Loucy (cell line): ENCODE data around the gene ZIC4.

Experiments
- EZH2phosphoT487 ChIP-seq: fragments of 200-600 bp; IDR thresholded peaks from 2 replicates; pipeline ENCODE4 v1.6.1; 2018; ENCODE audit warnings: antibody characterized with exemption, mild to moderate bottlenecking, moderate library complexity, borderline replicate concordance
- TF ChIP-seq, protein P1 (sequence below): fragments of 200-600 bp; sonication (generic); conservative IDR thresholded peaks from 2 replicates; pipeline ENCODE4 v1.5.1; 2014; ENCODE audit warnings: mild to moderate bottlenecking, antibody characterized with exemption, low read length

DNA sequence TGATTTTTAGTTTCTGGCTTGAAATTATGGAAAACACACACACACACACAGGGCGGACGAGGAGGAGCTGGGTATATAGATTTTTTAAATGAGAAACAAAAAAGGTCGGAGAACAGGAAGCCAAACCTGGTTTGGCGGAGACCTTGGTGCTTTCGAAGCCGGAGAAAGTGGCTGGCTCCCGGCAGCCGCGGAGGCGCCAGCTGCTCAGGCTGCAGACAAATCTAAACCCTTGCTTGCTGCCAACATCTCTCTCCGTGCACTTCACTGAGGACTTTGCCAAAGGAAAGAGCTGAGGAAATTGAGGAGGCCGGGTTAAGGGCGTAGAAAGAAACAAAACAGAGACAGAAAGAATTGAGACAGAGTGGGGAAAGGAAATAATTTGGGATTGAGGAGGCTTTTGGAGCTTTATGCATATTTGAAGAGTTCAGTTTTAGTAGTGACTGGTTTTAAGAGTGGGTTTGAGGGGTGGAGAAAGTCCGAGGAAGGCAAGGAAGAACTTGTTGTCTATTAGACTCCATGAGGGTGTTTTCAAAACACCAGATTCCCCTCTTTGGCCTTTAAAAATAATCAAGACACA is 5.0 kb upstream of the ZIC4 start:
- TF ChIP-seq, protein P1, sequence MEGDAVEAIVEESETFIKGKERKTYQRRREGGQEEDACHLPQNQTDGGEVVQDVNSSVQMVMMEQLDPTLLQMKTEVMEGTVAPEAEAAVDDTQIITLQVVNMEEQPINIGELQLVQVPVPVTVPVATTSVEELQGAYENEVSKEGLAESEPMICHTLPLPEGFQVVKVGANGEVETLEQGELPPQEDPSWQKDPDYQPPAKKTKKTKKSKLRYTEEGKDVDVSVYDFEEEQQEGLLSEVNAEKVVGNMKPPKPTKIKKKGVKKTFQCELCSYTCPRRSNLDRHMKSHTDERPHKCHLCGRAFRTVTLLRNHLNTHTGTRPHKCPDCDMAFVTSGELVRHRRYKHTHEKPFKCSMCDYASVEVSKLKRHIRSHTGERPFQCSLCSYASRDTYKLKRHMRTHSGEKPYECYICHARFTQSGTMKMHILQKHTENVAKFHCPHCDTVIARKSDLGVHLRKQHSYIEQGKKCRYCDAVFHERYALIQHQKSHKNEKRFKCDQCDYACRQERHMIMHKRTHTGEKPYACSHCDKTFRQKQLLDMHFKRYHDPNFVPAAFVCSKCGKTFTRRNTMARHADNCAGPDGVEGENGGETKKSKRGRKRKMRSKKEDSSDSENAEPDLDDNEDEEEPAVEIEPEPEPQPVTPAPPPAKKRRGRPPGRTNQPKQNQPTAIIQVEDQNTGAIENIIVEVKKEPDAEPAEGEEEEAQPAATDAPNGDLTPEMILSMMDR = no peak
- no peak for TF ChIP-seq EZH2phosphoT487
